ENCODE data around the gene ABCG8. TPM values are rescaled to one million over a fixed set of nuclear protein-coding genes. Genes with fewer than 3 reads are reported as not detected.

Gene ABCG8
- total RNA-seq, 1 donor from 2014 or later = not detected

DNA sequence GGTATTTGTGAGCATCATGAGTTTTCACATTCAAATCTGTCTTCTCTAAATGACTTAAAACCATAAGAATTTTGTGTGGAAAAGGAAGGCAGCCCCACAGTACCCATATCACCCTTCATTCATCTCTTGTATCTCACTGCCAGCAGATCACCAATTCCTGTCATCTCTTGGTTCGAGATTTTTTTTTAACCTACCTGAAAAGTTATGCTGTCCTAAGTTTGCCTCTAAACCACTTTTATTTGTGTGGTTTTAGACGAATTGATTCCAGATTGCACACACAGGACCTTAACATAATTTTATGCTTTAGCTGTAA is 32.1 kb upstream of the ABCG8 start:
- H3K27me3 Mint-ChIP-seq (ENCODE audit: unreplicated experiment) = no peaks in the 10 kb centered on the region
- peaks cover 42% of the 10 kb centered on the region for H3K36me3 Mint-ChIP-seq (ENCODE audit: unreplicated experiment)
- TF ChIP-seq, protein P1, sequence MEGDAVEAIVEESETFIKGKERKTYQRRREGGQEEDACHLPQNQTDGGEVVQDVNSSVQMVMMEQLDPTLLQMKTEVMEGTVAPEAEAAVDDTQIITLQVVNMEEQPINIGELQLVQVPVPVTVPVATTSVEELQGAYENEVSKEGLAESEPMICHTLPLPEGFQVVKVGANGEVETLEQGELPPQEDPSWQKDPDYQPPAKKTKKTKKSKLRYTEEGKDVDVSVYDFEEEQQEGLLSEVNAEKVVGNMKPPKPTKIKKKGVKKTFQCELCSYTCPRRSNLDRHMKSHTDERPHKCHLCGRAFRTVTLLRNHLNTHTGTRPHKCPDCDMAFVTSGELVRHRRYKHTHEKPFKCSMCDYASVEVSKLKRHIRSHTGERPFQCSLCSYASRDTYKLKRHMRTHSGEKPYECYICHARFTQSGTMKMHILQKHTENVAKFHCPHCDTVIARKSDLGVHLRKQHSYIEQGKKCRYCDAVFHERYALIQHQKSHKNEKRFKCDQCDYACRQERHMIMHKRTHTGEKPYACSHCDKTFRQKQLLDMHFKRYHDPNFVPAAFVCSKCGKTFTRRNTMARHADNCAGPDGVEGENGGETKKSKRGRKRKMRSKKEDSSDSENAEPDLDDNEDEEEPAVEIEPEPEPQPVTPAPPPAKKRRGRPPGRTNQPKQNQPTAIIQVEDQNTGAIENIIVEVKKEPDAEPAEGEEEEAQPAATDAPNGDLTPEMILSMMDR (IDR thresholded peaks at IDR 0.05) = no peak
- peaks cover 4% of the 10 kb centered on the region for H3K4me1 Mint-ChIP-seq (ENCODE audit: unreplicated experiment)
- no peak overlapping the region for H3K4me3 Mint-ChIP-seq (ENCODE audit: unreplicated experiment)
- H3K9me3 Mint-ChIP-seq (ENCODE audit: unreplicated experiment) = no peaks in the 10 kb centered on the region
- DNase-seq (ENCODE audit: extremely low spot score, unreplicated experiment) = no peak
- no peak overlapping the region for H3K27ac Mint-ChIP-seq (ENCODE audit: unreplicated experiment)

DNA sequence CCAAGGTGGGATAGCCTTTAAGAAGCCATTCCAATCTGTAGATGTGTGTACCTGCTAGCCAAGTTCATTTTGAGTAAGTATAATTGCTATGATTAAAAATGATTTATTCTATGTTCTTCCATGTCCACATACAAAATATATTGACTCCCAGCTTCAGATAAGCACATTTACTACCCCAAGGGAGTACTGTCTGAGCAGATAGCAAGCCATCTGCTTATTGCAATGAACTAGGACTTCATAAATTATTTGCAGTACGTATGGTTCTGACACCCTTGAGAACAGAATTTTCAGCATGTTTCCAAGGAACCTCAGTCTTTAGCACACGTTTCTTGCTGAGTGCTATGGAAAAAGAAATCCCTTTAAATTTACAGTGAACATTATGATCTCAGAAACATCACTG is 28.3 kb upstream of the ABCG8 start:
- H3K4me3 Mint-ChIP-seq (ENCODE audit: unreplicated experiment) = no peak overlapping the region
- peaks cover 8% of the 10 kb centered on the region for H3K4me1 Mint-ChIP-seq (ENCODE audit: unreplicated experiment)
- peaks cover 19% of the 10 kb centered on the region for H3K36me3 Mint-ChIP-seq (ENCODE audit: unreplicated experiment)
- H3K9me3 Mint-ChIP-seq (ENCODE audit: unreplicated experiment) = no peaks in the 10 kb centered on the region
- DNase-seq (ENCODE audit: extremely low spot score, unreplicated experiment) = no peak
- no peaks in the 10 kb centered on the region for H3K27me3 Mint-ChIP-seq (ENCODE audit: unreplicated experiment)
- no peak overlapping the region for H3K27ac Mint-ChIP-seq (ENCODE audit: unreplicated experiment)
- TF ChIP-seq, protein P1 (IDR thresholded peaks at IDR 0.05) = no peak

DNA sequence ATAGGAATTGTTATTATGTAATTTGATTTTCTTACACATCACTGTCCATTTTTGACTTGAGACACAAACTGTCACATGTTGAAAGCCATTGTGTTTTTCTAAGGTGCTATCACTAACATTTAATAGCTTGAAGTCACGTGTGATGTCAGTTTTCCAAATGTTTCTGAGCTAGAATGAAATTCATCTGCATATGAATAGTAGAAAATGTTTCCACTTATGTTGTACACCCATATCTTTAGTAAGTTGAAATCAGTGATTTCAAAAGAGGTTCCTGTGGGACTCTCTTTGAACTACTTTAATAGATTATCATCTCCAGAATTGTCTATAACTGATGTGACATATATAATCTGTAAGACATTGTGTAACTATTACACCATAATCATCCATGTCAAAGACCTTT is 27.9 kb upstream of the ABCG8 start:
- Mint-ChIP-seq H3K9me3 (ENCODE audit: unreplicated experiment) (no peaks in the 10 kb centered on the region), H3K4me1 (ENCODE audit: unreplicated experiment) (peaks cover 8% of the 10 kb centered on the region), H3K27ac (ENCODE audit: unreplicated experiment) (no peak overlapping the region), H3K27me3 (ENCODE audit: unreplicated experiment) (no peaks in the 10 kb centered on the region), H3K4me3 (ENCODE audit: unreplicated experiment) (no peak overlapping the region), H3K36me3 (ENCODE audit: unreplicated experiment) (peaks cover 20% of the 10 kb centered on the region)
- TF ChIP-seq, protein P1 (IDR thresholded peaks at IDR 0.05) = no peak
- DNase-seq (ENCODE audit: extremely low spot score, unreplicated experiment) = no peak

DNA sequence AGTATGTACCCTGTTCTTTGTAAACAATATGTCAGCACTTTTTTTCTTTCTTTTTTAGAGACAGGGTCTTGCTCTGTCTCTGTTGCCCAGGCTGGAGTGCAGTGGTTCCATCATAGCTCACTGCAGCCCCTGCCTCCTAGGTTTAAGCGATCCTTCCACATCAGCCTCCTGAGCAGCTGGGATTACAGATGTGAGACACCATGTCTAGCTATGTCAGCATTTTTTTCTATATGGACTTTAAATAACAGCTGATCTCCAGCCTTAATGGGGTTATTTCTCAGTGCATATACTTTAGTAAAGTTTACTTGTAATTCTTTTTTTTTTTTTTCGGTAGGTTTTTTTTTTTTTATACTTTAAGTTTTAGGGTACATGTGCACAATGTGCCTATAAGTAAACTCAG is 26.8 kb upstream of the ABCG8 start:
- Mint-ChIP-seq H3K36me3 (ENCODE audit: unreplicated experiment) (peaks cover 15% of the 10 kb centered on the region), H3K9me3 (ENCODE audit: unreplicated experiment) (no peaks in the 10 kb centered on the region), H3K4me3 (ENCODE audit: unreplicated experiment) (no peak overlapping the region), H3K27ac (ENCODE audit: unreplicated experiment) (no peak overlapping the region), H3K27me3 (ENCODE audit: unreplicated experiment) (no peaks in the 10 kb centered on the region), H3K4me1 (ENCODE audit: unreplicated experiment) (peaks cover 8% of the 10 kb centered on the region)
- no peak for DNase-seq (ENCODE audit: extremely low spot score, unreplicated experiment)
- TF ChIP-seq, protein P1 (IDR thresholded peaks at IDR 0.05) = no peak

DNA sequence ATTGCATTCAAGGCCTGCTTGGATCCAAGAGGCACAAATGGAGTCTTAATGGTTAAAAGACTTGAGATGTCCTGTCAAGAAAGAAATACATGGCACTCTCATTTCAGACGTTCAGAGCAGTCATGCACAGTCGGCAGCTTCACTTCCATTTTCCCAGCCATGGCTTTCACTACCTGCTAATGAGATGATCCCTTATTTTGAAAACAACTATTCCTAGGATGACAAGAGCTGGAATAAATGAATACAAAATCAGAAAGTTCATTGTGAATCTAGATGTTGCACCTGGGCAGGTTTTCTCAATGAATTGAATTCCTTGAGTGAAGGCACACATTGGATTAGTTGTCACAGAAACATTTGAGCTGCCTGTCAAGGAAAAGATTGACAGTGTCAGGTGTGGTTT is 25.8 kb upstream of the ABCG8 start:
- no peak overlapping the region for H3K27ac Mint-ChIP-seq (ENCODE audit: unreplicated experiment)

More for the DNA sequence above, 25.8 kb upstream of the ABCG8 start:
- Mint-ChIP-seq H3K9me3 (ENCODE audit: unreplicated experiment) (no peaks in the 10 kb centered on the region), H3K36me3 (ENCODE audit: unreplicated experiment) (peaks cover 10% of the 10 kb centered on the region), H3K4me1 (ENCODE audit: unreplicated experiment) (peaks cover 8% of the 10 kb centered on the region), H3K27me3 (ENCODE audit: unreplicated experiment) (no peaks in the 10 kb centered on the region), H3K4me3 (ENCODE audit: unreplicated experiment) (no peak overlapping the region)
- no peak for DNase-seq (ENCODE audit: extremely low spot score, unreplicated experiment)
- TF ChIP-seq, protein P1 (IDR thresholded peaks at IDR 0.05) = no peak
